Endodermal cell (in vitro differentiated cells): ENCODE data around the gene NOS1AP. TPM values are rescaled to one million over a fixed set of nuclear protein-coding genes. Genes with fewer than 3 reads are reported as not detected.
"Not testable (repeated sequence)": the region's sequence is repeated elsewhere in the genome, so short reads cannot be mapped to it uniquely, and the experiment has no call there.

ENCODE experiments used
- DNase-seq: peaks from one replicate; pipeline ENCODE4 v3.0.0-alpha.2; 2017
- H3K27ac ChIP-seq: 2 replicates; pipeline ENCODE4 v1.5.1; 2013; ENCODE audit warnings: mild to moderate bottlenecking, low read depth, low read length, moderate library complexity
- H3K27me3 ChIP-seq: 2 replicates; pipeline ENCODE4 v1.6.1; 2013; ENCODE audit warnings: mild to moderate bottlenecking, low read length, moderate library complexity; ENCODE audit not compliant: insufficient read depth, control insufficient read depth, poor library complexity, severe bottlenecking
- H3K36me3 ChIP-seq: 2 replicates; pipeline ENCODE4 v1.7.0; 2013; ENCODE audit warnings: mild to moderate bottlenecking, low read length, moderate library complexity; ENCODE audit not compliant: control insufficient read depth, insufficient read depth
- H3K4me1 ChIP-seq: one replicate; pipeline ENCODE4 v1.7.0; 2013; ENCODE audit warnings: low read length; ENCODE audit not compliant: control insufficient read depth, insufficient read depth
- H3K4me3 ChIP-seq: 2 replicates; pipeline ENCODE4 v1.5.1; 2013; ENCODE audit warnings: mild to moderate bottlenecking, low read length, moderate library complexity
- H3K9ac ChIP-seq: 2 replicates; pipeline ENCODE4 v1.6.1; 2013; ENCODE audit warnings: mild to moderate bottlenecking, low read length, moderate library complexity; ENCODE audit not compliant: poor library complexity, severe bottlenecking; ENCODE audit errors: extremely low read depth
- H3K9me3 ChIP-seq: 2 replicates; pipeline ENCODE4 v1.6.1; 2013; ENCODE audit warnings: mild to moderate bottlenecking, low read length, moderate library complexity; ENCODE audit not compliant: control insufficient read depth
- H3K27ac Mint-ChIP-seq: 2 replicates; pipeline ENCODE4 v1.8.0; 2020; ENCODE audit warnings: mixed read lengths
- H3K27me3 Mint-ChIP-seq: 2 replicates; pipeline ENCODE4 v1.8.0; 2021; ENCODE audit warnings: mild to moderate bottlenecking, mixed read lengths; ENCODE audit not compliant: insufficient read depth
- H3K36me3 Mint-ChIP-seq: 2 replicates; pipeline ENCODE4 v1.8.0; 2020; ENCODE audit warnings: low read depth, mixed read lengths
- H3K4me1 Mint-ChIP-seq: 2 replicates; pipeline ENCODE4 v1.8.0; 2020; ENCODE audit warnings: mixed read lengths
- H3K4me3 Mint-ChIP-seq: 2 replicates; pipeline ENCODE4 v1.8.0; 2020; ENCODE audit warnings: mild to moderate bottlenecking, moderate library complexity, mixed read lengths
- H3K9me3 Mint-ChIP-seq: 2 replicates; pipeline ENCODE4 v1.8.0; 2020; ENCODE audit warnings: mild to moderate bottlenecking, mixed read lengths
- CTCF ChIP-seq: fragments of 200-600 bp; sonication (generic); conservative IDR thresholded peaks from 2 replicates; pipeline ENCODE4 v1.5.0; 2021; ENCODE audit warnings: antibody characterized with exemption, mild to moderate bottlenecking
- WGBS, 2 experiments: methylation state at CpG; one replicate each; pipeline versions ENCODE4 v1.1.5 to v1.1.7; 2013; ENCODE audit warnings: missing lambda C conversion rate in 2 of 2, mixed read lengths in 1 of 2; ENCODE audit not compliant: insufficient coverage in 1 of 2, insufficient read length in 1 of 2; 5-methylcytosine and 5-hydroxymethylcytosine counted together
- total RNA-seq, 2 donors: library from RNA; stranded (reverse); fragmentation: NEBNext Ultra II Directional in 1 of 2; extraction: Animal tissue kit (Norgen Biotek cat#: 25700) in 1 of 2; gene quantifications; 2 replicates in 1 of 2; 3 replicates in 1 of 2; pipeline ENCODE4 v1.2.1, GENCODE V29; 2021

NOS1AP gene
- total RNA-seq, 2 donors from 2014 or later: 4.8 to 5.9 TPM

- WGBS, 2 experiments: 88 to 89% methylated on average over 8 of the region's 8 CpGs
- Histone ChIP-seq H3K4me1 (peaks cover 21% of the 10 kb centered on the region), H3K27me3 (no peaks in the 10 kb centered on the region), H3K36me3 (no peaks in the 10 kb centered on the region), H3K9me3 (no peaks in the 10 kb centered on the region), H3K9ac (no peak overlapping the region), H3K27ac (no peak overlapping the region), H3K4me3 (no peak overlapping the region)
- peaks cover 24% of the 10 kb centered on the region for H3K4me1 Mint-ChIP-seq
- no peaks in the 10 kb centered on the region for H3K9me3 Mint-ChIP-seq
- DNase-seq: no peak
- H3K4me3 Mint-ChIP-seq: no peak overlapping the region
- TF ChIP-seq CTCF: no peak
- no peaks in the 10 kb centered on the region for H3K27me3 Mint-ChIP-seq
- H3K36me3 Mint-ChIP-seq: no peaks in the 10 kb centered on the region
- H3K27ac Mint-ChIP-seq: peak overlapping the region; percentile 2
Measured at GRCh38 chr1:162197041-162197531, 127.6 kb downstream of the NOS1AP start.

DNA sequence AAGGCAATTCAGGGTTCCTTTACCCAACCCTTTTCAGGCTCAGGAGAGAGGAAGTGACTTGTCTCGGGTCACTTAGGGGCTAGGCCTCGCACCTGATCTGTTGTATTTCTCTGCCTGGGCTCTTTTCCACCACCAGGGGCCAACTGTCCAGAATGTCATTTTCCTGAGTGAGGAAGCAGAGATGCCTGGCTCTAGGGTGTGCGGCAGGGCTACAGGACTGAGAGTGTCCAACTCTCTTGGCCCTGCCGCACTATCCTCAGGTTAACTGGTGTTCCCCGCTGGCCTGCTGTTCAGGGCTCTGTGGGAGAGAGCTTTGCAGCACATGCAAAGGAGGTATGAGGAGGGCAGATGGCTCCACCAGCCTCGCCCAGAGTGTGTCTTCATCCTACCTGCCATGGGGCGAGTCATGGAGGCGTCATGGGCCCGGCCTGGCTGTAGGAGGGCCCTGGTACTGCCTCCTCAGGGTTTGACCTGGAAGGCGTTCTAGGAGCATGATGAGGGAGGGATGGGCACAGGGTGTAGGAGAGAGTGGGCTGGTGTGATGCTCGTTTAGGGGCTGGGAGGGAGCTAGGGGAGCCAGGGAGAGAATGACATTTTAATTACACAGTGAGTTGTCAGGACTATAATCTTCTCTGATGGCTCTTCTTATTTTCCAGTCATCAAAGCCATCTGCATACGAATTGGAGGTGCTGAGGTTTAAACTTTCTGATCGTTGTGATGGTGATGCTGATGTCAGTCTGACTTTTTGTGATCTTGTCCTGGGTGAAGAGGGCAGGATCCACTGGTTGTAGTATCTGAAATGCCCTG lies 128.3 kb downstream of the NOS1AP start:
- Histone ChIP-seq H3K4me1 (peaks cover 19% of the 10 kb centered on the region), H3K27me3 (no peaks in the 10 kb centered on the region), H3K9ac (no peak overlapping the region), H3K27ac (no peak overlapping the region), H3K9me3 (no peaks in the 10 kb centered on the region), H3K36me3 (no peaks in the 10 kb centered on the region), H3K4me3 (no peak overlapping the region)
- Mint-ChIP-seq H3K27ac (peak overlapping the region; percentile 2), H3K9me3 (no peaks in the 10 kb centered on the region), H3K36me3 (no peaks in the 10 kb centered on the region), H3K4me1 (peaks cover 21% of the 10 kb centered on the region), H3K27me3 (no peaks in the 10 kb centered on the region), H3K4me3 (no peak overlapping the region)
- WGBS, 2 experiments: 77 to 79% methylated on average over 4 to 13 of the region's 13 CpGs
- peak; percentile 77 for DNase-seq
- peak; percentile 65 for TF ChIP-seq CTCF

- no peak overlapping the region for H3K27ac ChIP-seq
- H3K4me3 Mint-ChIP-seq: no peak overlapping the region
Measured at GRCh38 chr1:162200096-162200847, 130.8 kb downstream of the NOS1AP start.

GRCh38 chr1:162201062-162201461 lies 131.6 kb downstream of the NOS1AP start:
- not testable (repeated sequence) for H3K27ac Mint-ChIP-seq, H3K4me1 ChIP-seq, H3K27me3 Mint-ChIP-seq

More at GRCh38 chr1:162200096-162200847, 130.8 kb downstream of the NOS1AP start:
- no peaks in the 10 kb centered on the region for H3K27me3 ChIP-seq
- H3K27me3 Mint-ChIP-seq: no peaks in the 10 kb centered on the region
- no peak overlapping the region for H3K4me3 ChIP-seq
- H3K9ac ChIP-seq: no peak overlapping the region
- no peaks in the 10 kb centered on the region for H3K9me3 Mint-ChIP-seq
- H3K27ac Mint-ChIP-seq: no peak overlapping the region
- 88 to 93% methylated on average over 5 of the region's 5 CpGs for WGBS, 2 experiments
- H3K4me1 ChIP-seq: peaks cover 7% of the 10 kb centered on the region
- DNase-seq: peak; percentile 17
- H3K4me1 Mint-ChIP-seq: peaks cover 22% of the 10 kb centered on the region
- no peaks in the 10 kb centered on the region for H3K36me3 ChIP-seq
- TF ChIP-seq CTCF: no peak
- no peaks in the 10 kb centered on the region for H3K36me3 Mint-ChIP-seq
- H3K9me3 ChIP-seq: no peaks in the 10 kb centered on the region

More at GRCh38 chr1:162201062-162201461, 131.6 kb downstream of the NOS1AP start:
- H3K9ac ChIP-seq, H3K4me3 ChIP-seq, H3K9me3 Mint-ChIP-seq, H3K36me3 Mint-ChIP-seq, H3K27me3 ChIP-seq, H3K27ac ChIP-seq, H3K36me3 ChIP-seq, H3K9me3 ChIP-seq, DNase-seq, H3K4me3 Mint-ChIP-seq: not testable (repeated sequence)
- peaks cover 25% of the 10 kb centered on the region for H3K4me1 Mint-ChIP-seq
